ENCODE data around the gene TSPAN31.

DNA sequence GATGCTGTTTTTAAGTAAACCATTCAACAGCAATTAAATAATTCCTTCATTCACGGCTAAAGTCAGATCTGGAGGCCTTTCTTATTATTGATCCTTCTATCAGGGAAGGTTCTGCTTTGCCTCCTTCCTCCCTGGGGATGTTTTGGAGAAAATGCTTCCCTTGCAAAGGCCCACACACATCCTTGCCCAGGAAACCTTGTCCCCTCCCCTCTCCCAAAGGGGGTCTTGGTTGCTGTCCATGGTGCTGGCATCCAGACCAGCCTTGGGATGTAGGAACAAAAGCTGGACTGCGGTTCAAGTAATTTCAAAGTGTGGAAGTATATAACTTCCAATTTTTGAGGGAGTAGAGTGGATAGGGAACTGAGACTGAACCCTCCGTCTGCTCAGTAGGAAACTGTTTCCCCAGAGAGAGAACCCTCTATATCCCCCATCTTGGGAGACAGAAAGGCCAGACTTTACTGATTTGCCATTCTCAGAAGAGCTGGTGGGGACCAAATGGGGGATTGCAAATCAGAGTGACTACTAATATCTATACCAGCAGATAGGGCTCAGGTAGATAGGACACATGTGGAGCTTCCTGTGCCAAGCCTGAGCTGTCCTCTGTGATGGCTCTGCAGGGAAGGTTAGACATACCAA is 15.6 kb downstream of the TSPAN31 start:
- TF ChIP-seq, protein P1, sequence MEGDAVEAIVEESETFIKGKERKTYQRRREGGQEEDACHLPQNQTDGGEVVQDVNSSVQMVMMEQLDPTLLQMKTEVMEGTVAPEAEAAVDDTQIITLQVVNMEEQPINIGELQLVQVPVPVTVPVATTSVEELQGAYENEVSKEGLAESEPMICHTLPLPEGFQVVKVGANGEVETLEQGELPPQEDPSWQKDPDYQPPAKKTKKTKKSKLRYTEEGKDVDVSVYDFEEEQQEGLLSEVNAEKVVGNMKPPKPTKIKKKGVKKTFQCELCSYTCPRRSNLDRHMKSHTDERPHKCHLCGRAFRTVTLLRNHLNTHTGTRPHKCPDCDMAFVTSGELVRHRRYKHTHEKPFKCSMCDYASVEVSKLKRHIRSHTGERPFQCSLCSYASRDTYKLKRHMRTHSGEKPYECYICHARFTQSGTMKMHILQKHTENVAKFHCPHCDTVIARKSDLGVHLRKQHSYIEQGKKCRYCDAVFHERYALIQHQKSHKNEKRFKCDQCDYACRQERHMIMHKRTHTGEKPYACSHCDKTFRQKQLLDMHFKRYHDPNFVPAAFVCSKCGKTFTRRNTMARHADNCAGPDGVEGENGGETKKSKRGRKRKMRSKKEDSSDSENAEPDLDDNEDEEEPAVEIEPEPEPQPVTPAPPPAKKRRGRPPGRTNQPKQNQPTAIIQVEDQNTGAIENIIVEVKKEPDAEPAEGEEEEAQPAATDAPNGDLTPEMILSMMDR (IDR thresholded peaks at IDR 0.05; ENCODE audit: low read depth, low read length, poor library complexity, severe bottlenecking): no peak
- TF ChIP-seq EZH2phosphoT487 (IDR thresholded peaks at IDR 0.05; ENCODE audit: borderline replicate concordance, low read length): no peak

Measured in DOHH2 (cell line).